Fibroblast of peridontal ligament (primary cell): ENCODE measurements around the gene E2F2.

ENCODE experiments used
- DNase-seq: peaks from one replicate; pipeline ENCODE4 v3.0.0-alpha.2; 2010; ENCODE audit errors: extremely low read depth

Gene E2F2, protein sequence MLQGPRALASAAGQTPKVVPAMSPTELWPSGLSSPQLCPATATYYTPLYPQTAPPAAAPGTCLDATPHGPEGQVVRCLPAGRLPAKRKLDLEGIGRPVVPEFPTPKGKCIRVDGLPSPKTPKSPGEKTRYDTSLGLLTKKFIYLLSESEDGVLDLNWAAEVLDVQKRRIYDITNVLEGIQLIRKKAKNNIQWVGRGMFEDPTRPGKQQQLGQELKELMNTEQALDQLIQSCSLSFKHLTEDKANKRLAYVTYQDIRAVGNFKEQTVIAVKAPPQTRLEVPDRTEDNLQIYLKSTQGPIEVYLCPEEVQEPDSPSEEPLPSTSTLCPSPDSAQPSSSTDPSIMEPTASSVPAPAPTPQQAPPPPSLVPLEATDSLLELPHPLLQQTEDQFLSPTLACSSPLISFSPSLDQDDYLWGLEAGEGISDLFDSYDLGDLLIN

DNA sequence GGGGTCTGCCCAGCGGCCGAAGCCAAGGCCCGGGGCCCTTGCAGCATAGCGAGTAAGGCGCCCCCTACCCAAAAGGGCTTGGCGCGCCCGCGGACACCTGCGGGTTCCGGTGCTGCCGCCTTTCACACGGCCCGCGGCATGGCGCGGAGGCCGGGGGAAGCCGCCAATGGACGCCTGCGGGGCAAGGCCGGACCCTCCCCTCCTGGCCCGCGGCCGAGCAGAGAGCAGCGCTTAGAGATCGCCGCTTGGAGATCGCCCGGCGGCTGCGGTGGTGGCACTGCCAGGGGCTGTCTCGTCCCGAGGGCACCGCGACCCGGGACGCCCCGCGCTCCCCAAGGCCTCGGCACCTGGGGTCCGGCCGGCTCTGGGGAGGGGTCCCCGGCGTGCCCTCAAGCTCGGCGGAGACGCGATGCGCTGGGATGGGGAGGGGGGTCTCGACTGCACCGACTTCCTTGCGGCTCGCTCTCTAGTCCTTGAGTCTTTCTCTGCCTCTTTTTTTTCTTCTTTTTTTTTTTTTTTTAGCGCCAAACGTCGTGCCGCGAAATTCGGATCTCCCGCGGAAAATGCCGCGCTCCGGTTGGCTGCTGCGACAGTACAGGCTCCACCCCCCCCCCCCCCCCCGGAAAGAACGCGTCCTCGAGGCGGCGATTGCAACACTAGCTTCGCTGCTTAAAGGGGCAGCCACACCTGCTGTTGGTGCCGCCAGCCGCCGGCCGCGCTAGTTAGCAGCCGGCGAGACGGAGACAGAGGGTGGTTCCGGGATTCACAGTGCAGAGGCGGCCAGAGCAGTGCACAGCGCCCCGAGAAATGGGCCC, at the start of gene E2F2:
Gene E2F2, minus strand, starts transcription at position 487 of the 815 bp plus-strand sequence. Its CDS starts 440 bp downstream, at position 47.
- peak; percentile 73 for DNase-seq

DNA sequence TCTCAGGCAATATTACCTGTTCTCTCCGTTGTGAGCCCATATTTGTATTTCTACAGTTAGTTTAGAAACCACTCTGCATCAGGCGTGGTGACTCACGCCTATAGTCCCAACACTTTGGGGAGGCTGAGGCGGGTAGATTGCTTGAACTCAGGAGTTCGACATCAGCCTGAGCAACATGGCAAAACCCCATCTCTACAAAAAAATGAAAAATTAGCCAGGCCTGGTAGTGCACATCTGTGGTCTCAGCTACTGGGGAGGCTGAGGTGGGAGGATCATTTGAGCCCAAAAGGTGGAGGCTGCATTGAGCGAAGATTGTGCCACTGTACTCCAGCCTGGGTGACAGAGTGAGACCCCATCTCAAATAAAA, 47.9 kb upstream of the E2F2 start:
- no peak for DNase-seq

DNA sequence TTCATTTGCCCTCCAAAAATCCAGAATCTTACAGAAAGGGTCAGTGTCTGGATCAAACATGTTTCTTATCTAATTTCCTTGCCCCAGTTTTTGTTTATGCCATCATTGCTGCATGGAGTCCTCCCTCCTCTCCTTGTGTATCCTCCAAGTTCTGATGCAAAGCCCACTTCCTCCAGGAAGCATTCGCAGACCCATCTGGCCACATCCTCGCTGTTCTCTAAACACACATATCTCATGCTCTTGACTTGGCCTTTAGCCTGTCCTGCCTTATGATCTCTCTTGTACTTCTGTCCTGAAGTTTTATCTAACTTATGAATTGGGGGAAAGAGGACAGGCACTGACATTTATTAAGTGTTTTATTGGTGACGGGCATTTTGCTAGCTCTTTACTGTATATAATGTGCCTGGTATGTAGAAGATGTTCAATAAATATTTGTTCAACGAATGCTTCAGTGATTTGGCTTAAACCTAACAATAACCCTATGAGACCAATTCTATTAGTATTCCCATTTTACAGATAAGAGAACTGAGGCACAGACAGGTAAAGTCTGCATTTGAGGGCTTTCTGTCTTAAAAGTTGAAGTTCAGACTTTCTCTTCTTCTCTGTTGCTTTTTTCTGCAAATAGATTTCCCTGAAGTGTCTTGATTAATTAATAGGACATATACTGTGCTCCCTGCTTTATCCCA, 47.4 kb upstream of the E2F2 start:
- no peak for DNase-seq

DNA sequence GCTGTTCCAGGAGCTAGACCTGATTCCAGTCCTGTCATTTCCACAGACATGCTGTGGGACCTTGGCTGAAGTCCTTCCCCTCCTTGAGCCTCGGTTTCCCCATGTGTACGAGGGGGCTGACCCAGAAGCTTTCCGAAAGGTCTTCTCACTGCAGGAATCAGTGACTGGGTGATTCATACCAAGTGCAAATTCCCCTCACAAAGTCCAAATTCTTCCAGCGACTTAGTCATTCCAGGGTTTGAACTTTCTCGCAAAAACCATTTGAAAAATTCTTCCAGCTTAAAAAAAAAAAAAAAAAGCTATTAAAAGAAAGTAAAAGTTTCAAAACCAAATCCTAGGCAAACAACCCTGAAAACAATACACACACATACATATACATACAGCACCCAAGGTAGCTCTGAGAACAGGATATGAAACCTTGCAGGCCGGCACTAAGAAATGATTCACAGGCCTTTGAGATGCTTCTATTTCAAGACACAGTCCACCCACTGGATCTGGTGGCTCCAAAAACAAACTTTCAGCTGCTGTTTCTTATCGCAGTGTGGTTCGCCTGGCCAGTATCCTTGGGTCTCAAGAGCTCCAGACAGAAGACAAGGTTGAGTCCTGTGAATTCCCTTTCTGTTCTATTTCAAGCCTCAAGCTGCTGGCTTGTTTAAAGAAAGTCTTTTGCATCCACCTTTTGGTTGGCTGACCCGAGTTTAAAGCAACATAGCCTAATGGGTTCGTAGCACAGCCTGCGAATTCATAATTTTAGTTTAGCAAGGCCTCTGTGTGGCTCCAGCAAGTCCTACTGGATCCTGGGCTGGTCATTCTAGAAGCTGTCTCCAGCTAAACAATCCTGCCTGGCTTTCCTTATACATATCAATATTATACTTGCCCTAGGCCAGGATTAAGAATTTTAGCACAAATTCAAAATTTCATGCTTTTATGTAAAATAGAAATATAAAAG, 46.3 kb upstream of the E2F2 start:
- DNase-seq, result peak; percentile 87

DNA sequence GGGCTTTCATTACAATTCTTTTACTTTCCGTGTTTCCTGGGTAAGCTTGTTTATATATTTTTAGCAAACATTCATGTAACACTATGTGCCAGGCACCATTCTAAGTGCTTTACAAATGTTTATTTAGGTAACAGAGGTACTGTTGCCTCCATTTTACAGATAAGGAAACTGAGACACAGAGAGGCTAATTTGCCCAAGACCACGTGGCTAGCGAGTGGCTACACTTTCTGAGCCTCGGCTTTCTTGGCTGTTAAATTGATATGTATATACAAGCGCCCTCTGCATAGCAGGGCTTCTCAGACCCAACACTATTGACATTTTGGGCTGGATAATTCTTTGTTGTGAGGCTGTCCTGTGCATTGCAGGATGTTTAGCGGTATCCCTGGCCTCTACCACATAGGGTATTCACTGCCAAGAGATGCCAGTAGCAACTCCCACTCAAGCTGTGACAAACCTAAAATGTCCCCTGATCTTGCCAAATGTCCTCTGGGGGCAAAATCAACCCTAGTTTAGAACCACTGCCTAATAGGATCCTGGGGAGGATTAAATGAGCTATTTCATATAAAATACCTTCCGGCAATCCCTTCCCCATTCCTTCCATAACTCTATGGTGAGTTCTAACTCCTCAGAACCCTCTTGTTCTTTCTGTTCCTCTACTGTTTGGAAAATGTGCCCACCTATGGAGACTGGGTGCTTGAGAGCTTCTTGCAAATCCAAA, 45.5 kb upstream of the E2F2 start:
- DNase-seq, result no peak

DNA sequence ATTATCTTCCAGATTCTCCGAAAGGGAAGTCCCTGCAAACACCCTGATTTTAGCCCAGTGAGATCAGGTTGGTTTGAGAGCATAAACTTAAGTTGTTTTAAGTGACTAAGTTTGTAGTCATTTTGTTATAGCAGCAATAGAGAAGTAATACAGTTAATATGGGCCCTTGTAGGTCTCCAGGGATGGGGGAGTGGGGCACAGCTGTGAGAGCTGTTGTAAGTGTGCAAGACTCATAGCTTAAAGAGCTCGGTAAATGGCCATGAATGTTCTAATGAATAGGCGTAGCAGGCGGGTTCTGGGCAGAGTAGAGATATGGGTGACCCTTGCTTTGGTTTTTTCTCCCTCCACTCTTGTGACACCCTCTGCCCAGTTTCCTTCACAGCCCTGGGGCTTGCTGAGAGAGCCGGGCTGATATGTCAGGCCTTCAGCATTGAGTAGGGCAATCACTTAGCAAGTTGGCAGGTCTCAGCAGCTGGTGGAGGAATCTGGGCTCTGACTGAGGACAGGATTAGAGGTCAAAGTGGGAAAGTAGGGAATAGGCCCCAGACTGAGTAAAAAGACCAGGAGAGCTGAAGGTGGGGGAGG, 44.3 kb upstream of the E2F2 start:
- DNase-seq, result no peak

DNA sequence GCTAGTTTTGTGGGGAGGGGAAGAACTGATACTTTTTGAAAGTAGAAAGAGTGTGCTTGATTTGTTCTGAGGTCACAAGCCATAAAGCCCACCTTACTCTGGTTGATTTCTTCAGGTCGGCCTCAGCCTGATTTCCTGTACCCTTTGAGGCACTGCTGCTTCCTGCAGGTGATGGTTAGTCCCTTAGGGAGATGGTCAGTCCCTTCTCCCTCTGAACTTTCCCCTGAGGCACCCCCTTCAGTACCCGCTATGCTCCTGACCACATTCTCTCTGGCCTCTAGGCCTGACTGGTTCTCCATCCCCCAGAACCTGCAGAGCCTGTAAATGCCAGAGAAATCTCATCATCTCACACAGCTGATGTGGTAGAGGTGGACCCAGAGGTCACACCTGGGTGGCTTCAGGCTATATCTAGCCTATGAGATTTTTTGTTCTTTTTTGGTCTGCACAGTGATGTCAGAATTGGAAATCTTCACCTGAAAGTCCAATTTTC, 43.3 kb upstream of the E2F2 start:
- DNase-seq, result no peak

DNA sequence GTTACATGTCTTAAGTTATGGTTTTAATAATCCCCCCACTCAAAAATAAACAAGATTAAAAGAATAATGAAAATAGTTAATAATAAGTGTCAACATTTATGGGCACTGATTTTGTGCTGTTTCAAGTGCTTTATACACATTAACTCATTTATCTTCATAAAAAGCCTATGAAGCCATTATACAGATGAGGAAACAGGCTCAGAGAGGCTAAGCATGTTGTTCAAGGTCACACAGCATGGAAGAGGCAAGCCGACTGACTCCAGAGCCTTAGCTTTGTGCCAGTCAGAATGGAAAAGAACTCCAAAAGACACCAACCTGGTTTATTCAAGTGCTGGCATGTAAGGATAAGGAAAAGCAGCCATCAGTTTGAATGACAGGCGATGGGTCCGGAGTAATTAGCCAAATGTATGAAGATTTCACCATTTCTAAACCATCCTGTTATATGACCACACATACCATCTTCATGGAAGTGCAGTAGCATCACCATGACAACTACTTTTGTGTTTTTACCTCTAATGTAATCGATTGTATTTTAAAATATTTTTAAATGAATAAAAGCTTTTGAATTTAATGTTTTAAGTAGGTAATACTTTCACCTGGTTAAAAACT, 42.6 kb upstream of the E2F2 start:
- no peak for DNase-seq

DNA sequence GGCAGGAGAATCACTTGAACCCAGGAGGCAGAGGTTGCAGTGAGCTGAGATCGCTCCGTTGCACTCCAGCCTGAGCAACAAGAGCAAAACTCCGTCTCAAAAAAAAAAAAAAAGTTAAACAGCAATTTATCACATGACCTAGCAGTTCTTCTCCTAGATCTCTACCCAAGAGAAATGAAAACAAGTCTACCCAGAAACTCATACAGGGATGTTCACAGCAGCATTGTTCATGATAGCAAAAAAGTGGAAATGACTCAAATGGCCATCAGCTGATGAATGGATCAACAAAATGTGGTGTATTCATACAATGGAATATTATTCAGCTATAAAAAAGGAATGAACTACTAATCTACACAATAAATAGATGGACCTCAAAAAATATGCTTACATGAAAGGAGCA, 40.4 kb upstream of the E2F2 start:
- DNase-seq, result no peak

DNA sequence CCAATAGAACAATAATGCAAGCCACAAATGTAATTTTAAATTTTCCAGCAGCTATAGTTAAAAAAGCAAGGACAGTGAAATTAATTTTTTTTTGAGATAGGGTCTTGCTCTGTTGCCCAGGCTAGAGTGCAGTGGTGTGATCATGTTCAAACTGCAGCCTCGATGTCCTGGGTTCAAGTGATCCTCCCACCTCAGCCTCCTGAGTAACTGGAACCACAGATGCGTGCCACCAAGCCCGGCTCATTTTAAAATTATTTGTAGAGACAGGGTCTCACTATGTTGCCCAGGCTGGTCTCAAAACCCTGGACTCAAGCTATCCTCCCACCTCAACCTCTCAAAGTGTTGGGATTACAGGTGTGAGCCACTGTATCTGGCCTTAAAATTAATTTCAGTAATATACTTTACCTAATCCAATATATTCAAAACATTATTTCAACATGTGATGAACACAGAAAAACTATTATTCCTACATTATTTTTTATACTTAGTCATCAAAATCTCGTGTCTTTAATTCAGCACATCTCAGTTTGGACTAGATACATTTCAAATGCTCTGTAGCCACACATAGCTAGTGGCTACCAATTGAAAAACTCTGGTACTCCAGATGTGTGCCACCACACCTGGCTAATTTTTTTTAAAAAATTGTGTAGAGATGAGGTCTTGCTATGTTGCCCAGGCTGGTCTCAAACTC, 39.1 kb upstream of the E2F2 start:
- DNase-seq, result no peak

DNA sequence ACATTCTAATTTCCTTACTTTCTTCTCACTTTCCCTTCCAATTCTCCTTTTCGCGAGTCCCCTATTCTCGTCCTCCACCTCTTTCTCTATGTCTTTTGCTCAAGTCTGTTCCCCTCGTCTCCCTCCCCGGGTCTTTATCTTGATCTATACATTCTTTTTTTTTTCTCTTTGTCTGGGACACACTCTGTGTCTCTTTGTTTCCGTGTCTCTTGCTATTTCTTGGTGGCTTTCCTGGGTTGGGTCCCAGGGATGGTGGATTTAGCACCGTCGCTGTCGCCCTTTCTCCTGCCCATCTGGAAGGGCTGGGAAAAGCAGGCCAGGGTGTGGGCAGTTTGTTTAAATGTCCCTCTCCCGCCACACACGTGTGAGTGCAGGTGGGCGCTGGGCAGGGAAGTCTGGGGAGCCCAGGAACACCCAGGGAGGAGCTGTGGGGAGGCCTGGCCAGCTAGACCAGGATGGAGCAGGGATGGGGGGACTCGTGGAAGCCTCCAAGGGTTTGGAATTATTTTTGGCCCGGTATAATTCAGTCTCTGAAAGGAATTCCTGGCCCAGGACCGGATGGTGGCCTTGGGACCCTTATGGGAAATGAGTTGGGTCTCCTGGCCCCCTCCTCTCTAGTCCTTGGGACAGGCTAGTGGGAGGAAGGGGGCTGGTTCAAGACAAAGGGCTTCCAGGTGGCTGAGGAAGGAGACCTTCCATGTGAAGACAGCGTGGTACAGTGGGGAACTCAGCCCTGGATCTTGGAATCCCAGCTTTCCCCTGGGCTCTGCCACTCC, 37.8 kb upstream of the E2F2 start:
- no peak for DNase-seq

DNA sequence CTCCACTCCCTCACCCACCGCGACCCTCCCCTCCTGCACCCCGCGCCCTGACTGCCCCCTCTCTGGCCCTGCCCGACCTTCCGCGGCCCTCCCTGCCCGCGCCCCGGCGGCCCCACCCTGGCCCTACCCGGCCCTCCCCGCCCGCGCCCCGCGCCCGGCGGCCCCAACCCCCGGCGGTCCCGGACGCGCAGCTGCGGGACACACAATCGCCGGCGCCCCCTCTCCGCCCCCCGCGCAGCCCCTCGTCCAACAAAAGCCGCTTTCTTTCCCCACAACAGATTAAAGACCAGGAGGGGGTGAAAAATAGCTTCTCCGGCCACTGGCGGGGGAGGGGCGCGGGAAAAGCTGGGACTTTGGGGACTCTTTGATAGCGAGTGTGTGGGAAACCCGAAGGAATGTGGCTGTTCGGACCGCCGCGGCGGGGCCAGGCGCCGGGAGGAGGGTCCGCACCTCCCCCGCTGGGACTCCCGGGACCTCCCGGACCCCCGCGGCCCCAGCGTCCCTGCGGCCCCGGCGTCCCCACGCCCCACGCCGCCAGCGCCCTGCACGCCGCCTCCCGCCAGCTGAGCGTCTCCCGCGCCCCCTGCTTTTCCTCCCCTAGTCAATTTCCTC, 37.1 kb upstream of the E2F2 start:
- DNase-seq, result no peak

DNA sequence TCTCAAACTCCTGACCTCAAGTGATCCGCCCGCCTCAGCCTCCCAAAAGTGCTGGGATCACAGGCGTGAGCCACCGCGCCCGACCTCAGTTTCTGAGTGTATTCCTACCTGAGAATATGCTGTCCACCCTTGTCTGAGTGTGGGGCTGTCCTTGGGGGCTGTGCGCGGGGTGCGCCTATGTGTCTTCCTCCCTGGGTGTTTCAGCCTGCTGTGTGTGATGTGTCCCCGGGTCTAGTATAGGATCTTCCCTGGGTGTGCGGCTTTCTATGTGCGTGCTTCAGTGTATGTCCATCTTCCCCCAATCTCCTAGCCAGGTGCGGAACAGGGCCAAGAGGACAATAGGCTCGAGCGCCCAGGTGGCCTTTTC, 36.6 kb upstream of the E2F2 start:
- DNase-seq, result no peak

DNA sequence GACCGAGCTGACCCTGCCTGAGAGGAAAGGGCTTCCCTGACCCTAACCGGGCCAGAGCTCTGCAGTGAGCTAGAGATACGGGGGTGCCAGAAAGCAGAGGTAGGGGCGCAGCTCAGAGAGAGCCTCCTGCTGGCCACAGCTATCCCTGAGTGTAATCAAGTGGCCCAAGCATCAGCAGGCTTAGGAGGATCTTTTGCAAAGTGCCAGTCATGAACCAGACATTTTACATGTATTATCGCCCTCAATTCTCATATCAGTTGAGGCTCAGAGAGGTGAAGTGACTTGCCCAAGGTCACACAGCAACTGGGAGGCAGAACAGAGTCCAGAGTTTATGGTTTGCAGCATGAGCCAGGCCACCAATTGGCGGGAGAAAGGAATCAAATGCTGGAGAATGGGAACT, 35.3 kb upstream of the E2F2 start:
- DNase-seq, result no peak

DNA sequence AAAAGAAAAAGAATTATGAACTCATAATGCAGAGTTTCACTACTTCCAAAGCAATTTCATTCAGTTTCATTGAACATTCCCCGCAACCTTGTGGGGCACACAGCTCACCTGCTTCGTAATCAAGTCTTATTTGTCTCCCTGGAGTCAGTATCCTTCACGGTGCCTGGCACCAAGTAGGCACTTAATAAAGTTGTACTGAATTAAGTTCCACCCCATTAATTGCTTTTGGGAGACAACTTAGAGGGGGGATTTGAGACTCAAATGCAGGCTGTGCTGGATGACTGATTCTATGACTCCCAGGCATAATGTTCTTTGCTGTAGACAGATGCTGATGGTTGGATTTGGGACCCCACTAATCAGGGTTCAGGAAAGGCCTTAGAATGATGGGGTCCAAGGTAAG, 34.7 kb upstream of the E2F2 start:
- no peak for DNase-seq

DNA sequence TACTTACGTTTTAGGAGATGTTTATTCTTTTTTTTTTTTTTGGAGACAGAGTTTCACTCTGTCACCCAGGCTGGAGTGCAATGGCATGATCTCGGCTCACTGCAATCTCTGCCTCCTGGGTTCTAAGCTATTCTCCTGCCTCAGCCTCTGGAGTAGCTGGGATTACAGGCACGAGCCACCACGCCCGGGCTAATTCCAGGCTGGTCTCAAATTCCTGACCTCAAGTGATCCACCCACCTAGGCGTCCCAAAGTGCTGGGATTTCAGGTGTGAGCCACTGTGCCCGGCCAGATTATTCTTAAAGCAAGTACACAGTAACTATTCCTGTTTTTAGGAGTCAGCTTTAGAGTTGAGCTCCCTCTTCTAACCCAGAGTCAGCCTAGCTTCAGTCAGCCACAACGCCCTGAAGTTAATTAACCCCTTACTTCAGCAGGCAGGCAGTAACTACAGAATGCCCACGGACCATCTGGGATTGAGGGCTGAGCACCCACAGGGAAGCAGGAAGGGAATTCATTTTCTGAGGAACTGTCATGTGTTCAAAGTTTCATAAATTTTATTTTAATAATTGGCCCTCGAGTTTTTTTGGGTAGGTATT, 33.6 kb upstream of the E2F2 start:
- no peak for DNase-seq

DNA sequence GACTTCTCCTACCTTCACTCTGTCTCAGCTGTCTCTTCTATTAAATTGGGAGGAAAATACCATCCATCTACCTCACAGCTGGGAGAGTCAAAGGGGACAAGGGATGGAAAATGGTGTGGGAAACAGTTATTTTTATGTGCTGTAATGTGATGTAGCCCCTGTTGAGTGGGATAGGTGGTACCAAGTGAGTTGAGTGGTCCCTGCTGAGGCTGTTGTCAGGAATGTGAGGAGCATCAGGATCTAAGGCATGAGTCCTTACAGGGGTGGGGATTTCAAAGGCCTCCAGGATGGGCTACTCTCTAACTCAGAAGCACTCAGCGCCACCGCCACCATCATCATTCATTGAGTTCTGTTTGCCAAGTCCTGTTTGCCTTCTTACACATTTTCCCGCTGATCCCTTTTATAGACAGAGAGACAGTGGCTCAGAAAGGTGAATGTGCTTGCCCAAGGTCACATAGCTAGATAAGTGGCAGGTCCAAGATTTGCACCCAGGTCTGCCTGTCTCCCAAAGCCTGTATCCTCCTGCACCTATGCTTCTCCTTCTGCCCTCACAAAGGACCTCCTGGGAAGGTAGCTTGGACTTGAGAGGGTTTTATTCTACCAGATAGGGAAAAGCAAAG, 32.8 kb upstream of the E2F2 start:
- no peak for DNase-seq
